PC-3 (cell line): ENCODE results near the gene PTPRA.

Source experiments
- EZH2 ChIP-seq: fragments of 300-600 bp; sonication (generic); IDR thresholded peaks from one replicate; pipeline ENCODE4 v1.6.1; 2017; ENCODE audit warnings: antibody characterized with exemption, mild to moderate bottlenecking, low read length; ENCODE audit not compliant: unreplicated experiment
- EZH2phosphoT487 ChIP-seq: fragments of 300-600 bp; sonication (generic); IDR thresholded peaks from 2 replicates; pipeline ENCODE4 v1.6.1; 2018; ENCODE audit warnings: mild to moderate bottlenecking, antibody characterized with exemption, low read length, borderline replicate concordance
- TF ChIP-seq, protein P1 (sequence below): fragments of 300-600 bp; sonication (generic); conservative IDR thresholded peaks from 2 replicates; pipeline ENCODE4 v1.5.1; 2017; ENCODE audit warnings: antibody characterized with exemption, low read depth, mild to moderate bottlenecking, low read length

DNA sequence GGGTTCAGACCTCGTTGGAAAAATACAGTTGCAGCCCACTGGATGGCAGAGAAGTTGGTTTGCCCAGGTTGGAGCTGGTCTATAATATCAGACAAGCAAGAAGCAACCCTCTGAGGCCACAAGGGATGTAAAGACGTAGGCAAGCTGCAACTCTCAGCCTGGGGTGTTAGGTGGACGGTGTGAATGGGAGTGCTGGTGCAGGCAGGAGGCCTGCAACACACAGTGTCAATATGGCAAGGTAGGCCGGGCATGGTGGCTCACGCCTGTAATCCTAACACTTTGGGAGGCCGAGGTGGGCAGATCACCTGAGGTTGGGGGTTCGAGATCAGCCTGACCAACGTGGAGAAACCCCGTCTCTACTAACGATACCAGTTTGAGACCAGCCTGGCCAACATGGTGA lies 22.2 kb upstream of the PTPRA start:
- TF ChIP-seq, protein P1, sequence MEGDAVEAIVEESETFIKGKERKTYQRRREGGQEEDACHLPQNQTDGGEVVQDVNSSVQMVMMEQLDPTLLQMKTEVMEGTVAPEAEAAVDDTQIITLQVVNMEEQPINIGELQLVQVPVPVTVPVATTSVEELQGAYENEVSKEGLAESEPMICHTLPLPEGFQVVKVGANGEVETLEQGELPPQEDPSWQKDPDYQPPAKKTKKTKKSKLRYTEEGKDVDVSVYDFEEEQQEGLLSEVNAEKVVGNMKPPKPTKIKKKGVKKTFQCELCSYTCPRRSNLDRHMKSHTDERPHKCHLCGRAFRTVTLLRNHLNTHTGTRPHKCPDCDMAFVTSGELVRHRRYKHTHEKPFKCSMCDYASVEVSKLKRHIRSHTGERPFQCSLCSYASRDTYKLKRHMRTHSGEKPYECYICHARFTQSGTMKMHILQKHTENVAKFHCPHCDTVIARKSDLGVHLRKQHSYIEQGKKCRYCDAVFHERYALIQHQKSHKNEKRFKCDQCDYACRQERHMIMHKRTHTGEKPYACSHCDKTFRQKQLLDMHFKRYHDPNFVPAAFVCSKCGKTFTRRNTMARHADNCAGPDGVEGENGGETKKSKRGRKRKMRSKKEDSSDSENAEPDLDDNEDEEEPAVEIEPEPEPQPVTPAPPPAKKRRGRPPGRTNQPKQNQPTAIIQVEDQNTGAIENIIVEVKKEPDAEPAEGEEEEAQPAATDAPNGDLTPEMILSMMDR: no peak
- TF ChIP-seq EZH2phosphoT487 (no peak), EZH2 (no peak)
